GM18508 (cell line): ENCODE measurements around the gene CROCC2.

Experiments used
- ATAC-seq: cut with Tn5 transposase; IDR thresholded peaks from one replicate; pipeline ENCODE4 v1.9.1; 2021; ENCODE audit warnings: moderate number of reproducible peaks; ENCODE audit not compliant: insufficient read depth, unreplicated experiment

Gene CROCC2

GRCh38 chr2:240981871-240982800 lies 76.0 kb downstream of the CROCC2 start:
- no peak for ATAC-seq

GRCh38 chr2:240982821-240983281 lies 76.7 kb downstream of the CROCC2 start:
- ATAC-seq = no peak

- no peak for ATAC-seq
Measured at GRCh38 chr2:240983361-240983995, 77.3 kb downstream of the CROCC2 start.

GRCh38 chr2:240983996-240984498 lies 77.9 kb downstream of the CROCC2 start:
- ATAC-seq = no peak

- ATAC-seq = no peak
Measured at GRCh38 chr2:240985881-240986786, 80.0 kb downstream of the CROCC2 start.

- no peak for ATAC-seq
Measured at GRCh38 chr2:240986787-240987411, 80.8 kb downstream of the CROCC2 start.

- no peak for ATAC-seq
Measured at GRCh38 chr2:240987588-240987987, 81.5 kb downstream of the CROCC2 start.

- no peak for ATAC-seq
Measured at GRCh38 chr2:240988146-240988545, 82.0 kb downstream of the CROCC2 start.

- ATAC-seq = no peak
Measured at GRCh38 chr2:240988571-240989271, 82.6 kb downstream of the CROCC2 start.

- no peak for ATAC-seq
Measured at GRCh38 chr2:240989451-240990265, 83.5 kb downstream of the CROCC2 start.

- no peak for ATAC-seq
Measured at GRCh38 chr2:240990266-240990529, 84.1 kb downstream of the CROCC2 start.

- no peak for ATAC-seq
Measured at GRCh38 chr2:240990726-240991377, 84.7 kb downstream of the CROCC2 start.

- no peak for ATAC-seq
Measured at GRCh38 chr2:240991378-240992263, 85.5 kb downstream of the CROCC2 start.

GRCh38 chr2:240992572-240993291 lies 86.6 kb downstream of the CROCC2 start:
- no peak for ATAC-seq

- ATAC-seq = no peak
Measured at GRCh38 chr2:240993446-240994170, 87.5 kb downstream of the CROCC2 start.
